K562 (cell line): Measurements from ENCODE around the gene SLC25A20. TPM values are rescaled to one million over a fixed set of nuclear protein-coding genes. Genes with fewer than 3 reads are reported as not detected.
A peak's percentile ranks its signal among the peaks of the same experiment; 100 is the strongest.

Source experiments
- AFF1 ChIP-seq, 2 experiments: fragments of 450-650 bp; IDR thresholded peaks; 2 replicates each; pipeline ENCODE4 v1.6.1; 2018; ENCODE audit warnings: mild to moderate bottlenecking in 2 of 2, low read depth in 1 of 2; ENCODE audit not compliant: partially characterized antibody in 2 of 2
- ARID1B ChIP-seq: fragments of 450-650 bp; IDR thresholded peaks from 2 replicates; pipeline ENCODE4 v1.6.1; 2016; ENCODE audit warnings: antibody characterized with exemption, mild to moderate bottlenecking, inconsistent platforms
- BCOR ChIP-seq: fragments of 450-650 bp; IDR thresholded peaks from 2 replicates; pipeline ENCODE4 v1.6.1; 2016
- CAMTA2 ChIP-seq: fragments of 250-450 bp; sonication (Bioruptor Pico); conservative IDR thresholded peaks from 2 replicates; pipeline ENCODE4 v1.5.1; 2022
- CBFA2T3 ChIP-seq: fragments of 450-650 bp; IDR thresholded peaks from 2 replicates; pipeline ENCODE4 v1.6.1; 2017
- CHD1 ChIP-seq: fragments of 200-600 bp; sonication (generic); IDR thresholded peaks from one replicate; pipeline ENCODE4 v1.6.1; 2012; ENCODE audit warnings: mild to moderate bottlenecking, moderate library complexity, low read length, inconsistent platforms
- E4F1 ChIP-seq: fragments of 250-450 bp; sonication (Bioruptor Pico); IDR thresholded peaks from 2 replicates; pipeline ENCODE4 v1.5.0; 2021; ENCODE audit warnings: mild to moderate bottlenecking, borderline replicate concordance
- EP300 ChIP-seq: IDR thresholded peaks from 2 replicates; pipeline ENCODE4 v1.6.1; 2012; ENCODE audit warnings: low read length, improper control_type of control experiment
- FOSL1 ChIP-seq: fragments of 200-800 bp; sonication (Bioruptor generic); conservative IDR thresholded peaks from 2 replicates; pipeline ENCODE4 v1.6.1; 2016; ENCODE audit warnings: missing genetic modification characterization, missing compliant biosample characterization
- HNRNPLL ChIP-seq: fragments of 200-400 bp; formaldehyde crosslinking; IDR thresholded peaks from 2 replicates; pipeline ENCODE4 v1.6.1; 2017; ENCODE audit warnings: low read length, low read depth, mild to moderate bottlenecking; ENCODE audit not compliant: poor library complexity, severe bottlenecking
- MAFG ChIP-seq: fragments of 450-650 bp; conservative IDR thresholded peaks from 2 replicates; pipeline ENCODE4 v1.6.1; 2016; ENCODE audit warnings: missing genetic modification characterization, missing compliant biosample characterization
- MAFK ChIP-seq: IDR thresholded peaks from 2 replicates; pipeline ENCODE4 v1.6.1; 2011; ENCODE audit warnings: low read length, improper control_type of control experiment
- NFE2 ChIP-seq: IDR thresholded peaks from 2 replicates; pipeline ENCODE4 v1.6.1; 2014; ENCODE audit warnings: antibody characterized with exemption, low read depth
- NFXL1 ChIP-seq: fragments of 450-650 bp; formaldehyde crosslinking; IDR thresholded peaks from 2 replicates; pipeline ENCODE4 v1.4.0; 2021; ENCODE audit warnings: mild to moderate bottlenecking
- POLR2A ChIP-seq: fragments of 450-650 bp; conservative IDR thresholded peaks from 2 replicates; pipeline ENCODE4 v1.6.1; 2016
- SMARCA4 ChIP-seq: fragments of 450-650 bp; IDR thresholded peaks from 2 replicates; pipeline ENCODE4 v1.6.1; 2016
- TCF3 ChIP-seq: sonication (generic); formaldehyde crosslinking; IDR thresholded peaks from 2 replicates; pipeline ENCODE4 v1.4.0; 2020; ENCODE audit warnings: mild to moderate bottlenecking, missing genetic modification reagents
- TCFL5 ChIP-seq: fragments of 250-450 bp; sonication (Bioruptor Pico); conservative IDR thresholded peaks from 2 replicates; pipeline ENCODE4 v1.6.1; 2021; ENCODE audit warnings: mild to moderate bottlenecking, moderate library complexity, matching md5 sums
- YBX1 ChIP-seq: fragments of 450-650 bp; IDR thresholded peaks from 2 replicates; pipeline ENCODE4 v1.7.1; 2016; ENCODE audit warnings: mild to moderate bottlenecking
- ZFP1 ChIP-seq: fragments of 450-650 bp; formaldehyde crosslinking; IDR thresholded peaks from 2 replicates; pipeline ENCODE4 v1.4.0; 2020; ENCODE audit warnings: mild to moderate bottlenecking, mixed read lengths
- ZKSCAN1 ChIP-seq: fragments of 150-350 bp; IDR thresholded peaks from 2 replicates; pipeline ENCODE4 v1.6.1; 2016; ENCODE audit warnings: low read depth, low read length
- ZNF140 ChIP-seq: fragments of 250-450 bp; sonication (Bioruptor Pico); IDR thresholded peaks from 2 replicates; pipeline ENCODE4 v1.8.0; 2021; ENCODE audit warnings: moderate library complexity, mild to moderate bottlenecking, inconsistent platforms
- ZNF274 ChIP-seq: IDR thresholded peaks from 2 replicates; pipeline ENCODE4 v1.6.1; 2011; ENCODE audit warnings: low read depth, mild to moderate bottlenecking, low read length, moderate library complexity, borderline replicate concordance
- ZNF79 ChIP-seq: fragments of 250-450 bp; sonication (Bioruptor Pico); IDR thresholded peaks from 2 replicates; pipeline ENCODE4 v1.4.0; 2020; ENCODE audit warnings: low read depth, mild to moderate bottlenecking, moderate library complexity
- polyA plus RNA-seq, 8 experiments: library from polyadenylated mRNA; depleted of rRNA in 4 of 8; stranded (reverse) in 5 of 8; unstranded in 3 of 8; fragments of >200 nt; fragmentation: Nextera tagmentation in 2 of 8; fragmentation: Illumina TruSeq in 1 of 8; extraction: Ambion mirVana in 2 of 8; extraction: Trizol in 1 of 8; gene quantifications; 2 replicates each; pipeline versions ENCODE4 v1.2.1 to v1.2.3, GENCODE V29; 2011 to 2014; ENCODE audit warnings: inconsistent platforms in 1 of 8, missing spikeins in 1 of 8
- total RNA-seq, 7 experiments: library from RNA; depleted of rRNA in 6 of 7; stranded (reverse); fragments of >200 nt in 6 of 7; fragmentation: Illumina TruSeq in 2 of 7; extraction: Trizol in 2 of 7; gene quantifications; 2 replicates each; pipeline versions ENCODE4 v1.2.1 to v1.2.3, GENCODE V29; 2011 to 2021; ENCODE audit warnings: low replicate concordance in 1 of 7

Gene SLC25A20
- total and polyA plus RNA-seq, 9 of the 15 experiments (the other 6 are each of a cell fraction or from before 2014, with no cell fraction given): 14.3 to 48.1 (median 21.6) TPM

- no peak for TF ChIP-seq ZFP1
- TF ChIP-seq HNRNPLL: no peak
- TF ChIP-seq ARID1B: peak; percentile 72
- no peak for TF ChIP-seq ZNF140 (CRISPR knock-in tag)
- peak; percentile 62; the same call in 1 of the 2 replicates for TF ChIP-seq MAFK
- TF ChIP-seq ZKSCAN1: no peak
- TF ChIP-seq ZNF79 (CRISPR knock-in tag): no peak
- TF ChIP-seq CHD1: no peak
- TF ChIP-seq AFF1 (IDR thresholded peaks at IDR 0.05; ENCODE audit: low read depth in 1 of 2, partially characterized antibody in 2 of 2): no peak
- no peak for TF ChIP-seq E4F1 (CRISPR knock-in tag)
- TF ChIP-seq NFE2: peak; percentile 89
- TF ChIP-seq SMARCA4: peak; percentile 62
- TF ChIP-seq TCFL5: no peak
- no peak for TF ChIP-seq YBX1
- peak; percentile 39 for TF ChIP-seq FOSL1 (tag)
- TF ChIP-seq TCF3 (CRISPR knock-in tag): peak; percentile 37; the same call in 1 of the 2 replicates
- TF ChIP-seq EP300: peak; percentile 32; the same call in 1 of the 2 replicates
- TF ChIP-seq POLR2A: no peak
- no peak for TF ChIP-seq CAMTA2
- TF ChIP-seq MAFG (tag): peak; percentile 96
- no peak for TF ChIP-seq ZNF274
- TF ChIP-seq BCOR: no peak
- TF ChIP-seq CBFA2T3: peak; percentile 62
- no peak for TF ChIP-seq NFXL1 (CRISPR knock-in tag)
These were observed 36.8 kb upstream of the SLC25A20 start (continued) for GRCh38 chr3:48935530-48935929.
